AG04450 (cell line): ENCODE results near the gene RBM4B. TPM values are rescaled to one million over a fixed set of nuclear protein-coding genes. Genes with fewer than 3 reads are reported as not detected.

Source experiments
- CTCF ChIA-PET: fragments of 300-600, 350-600 bp; formaldehyde crosslinking; extraction: SDS; loops from one replicate; lab custom pipeline; 2022; ENCODE audit warnings: antibody characterized with exemption, inconsistent platforms; lab: Charles Lee
- POLR2A ChIA-PET: fragments of 350-600 bp; formaldehyde crosslinking; extraction: SDS; loops from one replicate; lab custom pipeline; 2021; ENCODE audit warnings: antibody characterized with exemption, inconsistent platforms; lab: Yijun Ruan, JAX
- DNase-seq: peaks from one replicate; pipeline ENCODE4 v3.0.0-alpha.2; 2011; ENCODE audit warnings: low read depth, low spot score
- H3K27ac ChIP-seq: one replicate; pipeline ENCODE4 v1.5.1; 2012; ENCODE audit warnings: low read depth, low read length, control low read depth
- H3K27me3 ChIP-seq: one replicate; pipeline ENCODE4 v1.6.0; 2012; ENCODE audit warnings: low read length; ENCODE audit not compliant: control insufficient read depth, insufficient read depth
- H3K4me3 ChIP-seq: 2 replicates; pipeline ENCODE4 v1.5.1; 2011; ENCODE audit warnings: mild to moderate bottlenecking, low read depth, low read length, control low read depth
- H3K9me3 ChIP-seq: 2 replicates; pipeline ENCODE4 v1.5.1; 2012; ENCODE audit warnings: low read length; ENCODE audit not compliant: control insufficient read depth, insufficient read depth
- CTCF ChIP-seq: IDR thresholded peaks from 2 replicates; pipeline ENCODE4 v1.5.1; 2011; ENCODE audit warnings: low read depth, low read length, control low read depth, inconsistent platforms
- polyA plus RNA-seq: library from polyadenylated mRNA; depleted of rRNA; stranded (reverse); fragments of >200 nt; gene quantifications from 2 replicates; pipeline ENCODE4 v1.2.3, GENCODE V29; 2011

Gene RBM4B
- polyA plus RNA-seq, 1 experiment, result 43.8 TPM

- ChIA-PET POLR2A (no interaction called here), CTCF (interaction anchor here (0.5 kb wide), 1 partner anchor 34 kb away, joined by 6 read pairs; no protein-coding TSS in a partner anchor)
- no peak for TF ChIP-seq CTCF
- H3K4me3 ChIP-seq, result no peak overlapping the region
- no peaks in the 10 kb centered on the region for H3K27me3 ChIP-seq
- no peak overlapping the region for H3K27ac ChIP-seq
- no peak for DNase-seq
- H3K9me3 ChIP-seq, result no peaks in the 10 kb centered on the region; the same call in 1 of the 2 replicates
Observed at GRCh38 chr11:66687831-66688281, 10.2 kb upstream of the RBM4B start.

GRCh38 chr11:66686801-66687750, 9.4 kb upstream of the RBM4B start:
- no peak overlapping the region for H3K4me3 ChIP-seq
- TF ChIP-seq CTCF, result no peak
- no peak overlapping the region for H3K27ac ChIP-seq
- DNase-seq, result no peak
- H3K9me3 ChIP-seq, result no peaks in the 10 kb centered on the region; the same call in 1 of the 2 replicates
- CTCF ChIA-PET, result interaction anchor here (1.0 to 1.2 kb wide), 2 partner anchors 8 to 9 kb away, joined by 3 to 4 read pairs; partner anchors contain the start of gene RBM4B
- H3K27me3 ChIP-seq, result no peaks in the 10 kb centered on the region
- POLR2A ChIA-PET, result interaction anchor here (0.6 kb wide), 1 partner anchor 548 kb away, joined by 4 read pairs; no protein-coding TSS in a partner anchor

GRCh38 chr11:66686100-66686785, 8.6 kb upstream of the RBM4B start:
- Histone ChIP-seq H3K4me3 (no peak overlapping the region), H3K27ac (no peak overlapping the region), H3K9me3 (no peaks in the 10 kb centered on the region; the same call in 1 of the 2 replicates), H3K27me3 (no peaks in the 10 kb centered on the region)
- DNase-seq, result no peak
- TF ChIP-seq CTCF, result no peak
- ChIA-PET CTCF (interaction anchor here (1.0 to 1.2 kb wide), 2 partner anchors 8 to 9 kb away, joined by 3 to 4 read pairs; partner anchors contain the start of gene RBM4B), POLR2A (no interaction called here)

GRCh38 chr11:66685276-66686099, 7.8 kb upstream of the RBM4B start:
- no peak for TF ChIP-seq CTCF
- CTCF ChIA-PET, result interaction anchor here (0.6 to 1.2 kb wide), 3 partner anchors 8 to 69 kb away, joined by 3 to 4 read pairs (median 3); partner anchors contain the start of genes RBM14 and RBM4B
- no peak overlapping the region for H3K4me3 ChIP-seq
- no peaks in the 10 kb centered on the region for H3K27me3 ChIP-seq
- no peak for DNase-seq
- POLR2A ChIA-PET, result interaction anchor here (0.7 kb wide), 1 partner anchor 26 kb away, joined by 6 read pairs; no protein-coding TSS in a partner anchor
- H3K9me3 ChIP-seq, result no peaks in the 10 kb centered on the region; the same call in 1 of the 2 replicates
- no peak overlapping the region for H3K27ac ChIP-seq
